Gastrocnemius medialis (tissue), 4 donors: ENCODE measurements around the gene UBR3. TPM values are rescaled to one million over a fixed set of nuclear protein-coding genes. Genes with fewer than 3 reads are reported as not detected.

Source experiments
- ATAC-seq, 2 donors: fragments of 150-250 bp; one replicate each; pipeline ENCODE4 v1.9.1; 2016
- DNase-seq, 2 donors: peaks; one replicate each; pipeline ENCODE4 v3.0.0-alpha.2; 2019
- H3K27ac ChIP-seq, 4 donors: fragments of 200-600 bp; sonication (generic); 1 replicate in 1 of 4; 2 replicates in 3 of 4; pipeline ENCODE4 v1.5.1; 2016 to 2018; ENCODE audit warnings: mild to moderate bottlenecking in 2 of 4, moderate library complexity in 1 of 4
- H3K27me3 ChIP-seq, 3 donors: fragments of 200-600 bp; sonication (generic) in 2 of 3; 1 replicate in 1 of 3; 2 replicates in 2 of 3; pipeline versions ENCODE4 v1.5.1 to v1.6.0; 2016 to 2019; ENCODE audit warnings: mild to moderate bottlenecking in 1 of 3, moderate library complexity in 1 of 3
- H3K36me3 ChIP-seq, 2 donors: fragments of 200-600 bp; sonication (generic) in 1 of 2; one replicate each; pipeline ENCODE4 v1.5.1; 2017 to 2018
- H3K4me1 ChIP-seq, 2 donors: fragments of 200-600 bp; sonication (generic) in 1 of 2; one replicate each; pipeline ENCODE4 v1.5.1; 2016 to 2017; ENCODE audit warnings: mild to moderate bottlenecking in 2 of 2
- H3K4me3 ChIP-seq, 4 donors: fragments of 200-600 bp; sonication (generic) in 3 of 4; 1 replicate in 1 of 4; 2 replicates in 3 of 4; pipeline ENCODE4 v1.5.1; 2016 to 2019; ENCODE audit warnings: mild to moderate bottlenecking in 2 of 4
- H3K9me3 ChIP-seq, 3 donors: fragments of 200-600 bp; sonication (generic) in 2 of 3; 1 replicate in 1 of 3; 2 replicates in 2 of 3; pipeline ENCODE4 v1.5.1; 2016 to 2019
- POLR2A ChIP-seq, 2 donors: fragments of 450-650 bp; IDR thresholded peaks; one replicate each; pipeline ENCODE4 v1.6.1; 2017; ENCODE audit warnings: antibody characterized with exemption in 2 of 2, mild to moderate bottlenecking in 2 of 2, moderate library complexity in 2 of 2
- in situ Hi-C, 4 donors: fragments of 200-750 bp; cut with MboI; loops; one replicate each; pipeline versions ENCODE4 v1.15.0 to v1.8.0; 2017; ENCODE audit warnings: low sequenced_read_pairs in 4 of 4
- intact Hi-C: fragments of 100-400 bp; cut with DNase I; formaldehyde crosslinking; loops from one replicate; pipeline ENCODE4 v1.15.1; 2023; ENCODE audit warnings: low total_unique reads
- total RNA-seq, 4 donors: library from RNA; depleted of rRNA; stranded (reverse); fragments of >200 nt; gene quantifications; one replicate each; pipeline versions ENCODE4 v1.1.0 to v1.2.3, GENCODE V29; 2016
- TF ChIP-seq, protein P1 (sequence below), 5 experiments: fragments of 450-650 bp in 3 of 5; fragments of 200-600 bp in 2 of 5; sonication (generic) in 2 of 5; IDR thresholded peaks in 4 of 5; conservative IDR thresholded peaks in 1 of 5; 1 replicate in 4 of 5; 2 replicates in 1 of 5; pipeline ENCODE4 v1.5.1; 2016 to 2019; ENCODE audit warnings: antibody characterized with exemption in 5 of 5, mild to moderate bottlenecking in 3 of 5, moderate library complexity in 3 of 5

Gene UBR3
- total RNA-seq, 4 donors from 2014 or later = 178 to 247 (median 187) TPM

GRCh38 chr2:169963786-169964185 lies 136.5 kb downstream of the UBR3 start:
- intact Hi-C loops = no loop called here
- TF ChIP-seq, protein P1, sequence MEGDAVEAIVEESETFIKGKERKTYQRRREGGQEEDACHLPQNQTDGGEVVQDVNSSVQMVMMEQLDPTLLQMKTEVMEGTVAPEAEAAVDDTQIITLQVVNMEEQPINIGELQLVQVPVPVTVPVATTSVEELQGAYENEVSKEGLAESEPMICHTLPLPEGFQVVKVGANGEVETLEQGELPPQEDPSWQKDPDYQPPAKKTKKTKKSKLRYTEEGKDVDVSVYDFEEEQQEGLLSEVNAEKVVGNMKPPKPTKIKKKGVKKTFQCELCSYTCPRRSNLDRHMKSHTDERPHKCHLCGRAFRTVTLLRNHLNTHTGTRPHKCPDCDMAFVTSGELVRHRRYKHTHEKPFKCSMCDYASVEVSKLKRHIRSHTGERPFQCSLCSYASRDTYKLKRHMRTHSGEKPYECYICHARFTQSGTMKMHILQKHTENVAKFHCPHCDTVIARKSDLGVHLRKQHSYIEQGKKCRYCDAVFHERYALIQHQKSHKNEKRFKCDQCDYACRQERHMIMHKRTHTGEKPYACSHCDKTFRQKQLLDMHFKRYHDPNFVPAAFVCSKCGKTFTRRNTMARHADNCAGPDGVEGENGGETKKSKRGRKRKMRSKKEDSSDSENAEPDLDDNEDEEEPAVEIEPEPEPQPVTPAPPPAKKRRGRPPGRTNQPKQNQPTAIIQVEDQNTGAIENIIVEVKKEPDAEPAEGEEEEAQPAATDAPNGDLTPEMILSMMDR (IDR thresholded peaks at IDR 0.05 in 4 of 5, conservative IDR thresholded peaks at IDR 0.05 in 1 of 5) = no peak
- TF ChIP-seq POLR2A (IDR thresholded peaks at IDR 0.05) = no peak
- ATAC-seq (no peak), DNase-seq (no peak)
- Histone ChIP-seq H3K4me3 (no peak overlapping the region), H3K27ac (peak overlapping the region in 1 of 4 donors; percentile 2), H3K9me3 (no peaks in the 10 kb centered on the region), H3K4me1 (peaks cover 11% of the 10 kb centered on the region in 2 donors), H3K36me3 (peaks cover 2 to 23% of the 10 kb centered on the region in 2 donors), H3K27me3 (no peaks in the 10 kb centered on the region)
- in situ Hi-C loops = no loop called here

GRCh38 chr2:169964740-169965139 lies 137.5 kb downstream of the UBR3 start:
- H3K27ac ChIP-seq = peak overlapping the region; percentile 16 to 60 (median 40)

GRCh38 chr2:169965495-169965894 lies 138.2 kb downstream of the UBR3 start:
- Histone ChIP-seq H3K27ac (peak overlapping the region in 3 of 4 donors; percentile 16 to 60 (median 44)), H3K36me3 (peaks cover 0 to 11% of the 10 kb centered on the region in 2 donors), H3K27me3 (no peaks in the 10 kb centered on the region), H3K4me1 (peaks cover 11 to 12% of the 10 kb centered on the region in 2 donors), H3K9me3 (no peaks in the 10 kb centered on the region), H3K4me3 (no peak overlapping the region)
- TF ChIP-seq, protein P1 (IDR thresholded peaks at IDR 0.05 in 4 of 5, conservative IDR thresholded peaks at IDR 0.05 in 1 of 5) = no peak
- no peak for TF ChIP-seq POLR2A (IDR thresholded peaks at IDR 0.05)
- intact Hi-C loops = no loop called here
- ATAC-seq (no peak), DNase-seq (no peak)
- in situ Hi-C loops = no loop called here

More at GRCh38 chr2:169964740-169965139, 137.5 kb downstream of the UBR3 start:
- intact Hi-C loops (no loop called here), in situ Hi-C loops (no loop called here)
- no peak for DNase-seq
- Histone ChIP-seq H3K27me3 (no peaks in the 10 kb centered on the region), H3K9me3 (no peaks in the 10 kb centered on the region), H3K4me1 (peaks cover 11 to 12% of the 10 kb centered on the region in 2 donors), H3K36me3 (peaks cover 0 to 13% of the 10 kb centered on the region in 2 donors), H3K4me3 (no peak overlapping the region)
- TF ChIP-seq, protein P1 (IDR thresholded peaks at IDR 0.05 in 4 of 5, conservative IDR thresholded peaks at IDR 0.05 in 1 of 5) = no peak
- TF ChIP-seq POLR2A (IDR thresholded peaks at IDR 0.05) = no peak
- ATAC-seq = peak; percentile 59 to 63

DNA sequence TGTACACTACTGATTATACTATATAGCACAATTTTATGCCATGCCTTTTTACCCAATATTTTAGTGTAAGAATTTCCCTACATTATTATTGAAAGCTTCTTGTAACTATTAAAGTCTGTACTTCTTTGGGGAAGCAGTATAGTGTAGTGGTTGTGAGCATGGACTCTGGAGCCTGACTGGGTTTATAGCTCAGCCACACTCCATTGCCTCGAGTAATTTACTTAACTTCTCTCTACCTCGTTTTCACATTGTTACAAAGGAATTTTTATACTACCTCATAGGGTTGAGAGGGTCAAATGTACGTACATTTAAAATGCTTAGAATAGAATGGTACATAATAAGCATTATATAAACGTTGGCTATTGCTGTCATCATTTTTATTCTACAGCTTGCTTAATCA lies 139.2 kb downstream of the UBR3 start:
- no peak for TF ChIP-seq POLR2A (IDR thresholded peaks at IDR 0.05)
- TF ChIP-seq, protein P1 (IDR thresholded peaks at IDR 0.05 in 4 of 5, conservative IDR thresholded peaks at IDR 0.05 in 1 of 5) = no peak
- H3K36me3 ChIP-seq = peaks cover 0 to 2% of the 10 kb centered on the region in 2 donors
- in situ Hi-C loops = no loop called here

GRCh38 chr2:169968743-169969142 lies 141.5 kb downstream of the UBR3 start:
- TF ChIP-seq, protein P1 (IDR thresholded peaks at IDR 0.05 in 4 of 5, conservative IDR thresholded peaks at IDR 0.05 in 1 of 5) = no peak
- TF ChIP-seq POLR2A (IDR thresholded peaks at IDR 0.05) = no peak
- H3K36me3 ChIP-seq = no peaks in the 10 kb centered on the region
- no peaks in the 10 kb centered on the region for H3K9me3 ChIP-seq
- in situ Hi-C loops (no loop called here), intact Hi-C loops (no loop called here)
- ATAC-seq (no peak), DNase-seq (no peak)
- no peaks in the 10 kb centered on the region for H3K27me3 ChIP-seq
- H3K4me3 ChIP-seq = no peak overlapping the region
- H3K27ac ChIP-seq = no peak overlapping the region
- H3K4me1 ChIP-seq = peaks cover 10 to 12% of the 10 kb centered on the region in 2 donors

More for the DNA sequence above, 139.2 kb downstream of the UBR3 start:
- DNase-seq (no peak), ATAC-seq (no peak)
- intact Hi-C loops = no loop called here
- Histone ChIP-seq H3K4me1 (peaks cover 11 to 12% of the 10 kb centered on the region in 2 donors), H3K4me3 (no peak overlapping the region), H3K27ac (no peak overlapping the region), H3K27me3 (no peaks in the 10 kb centered on the region), H3K9me3 (no peaks in the 10 kb centered on the region)
